AG04450 (cell line): ENCODE results near the gene AP2A2. TPM values are rescaled to one million over a fixed set of nuclear protein-coding genes. Genes with fewer than 3 reads are reported as not detected.

ENCODE experiments used
- CTCF ChIA-PET: fragments of 300-600, 350-600 bp; formaldehyde crosslinking; extraction: SDS; loops from one replicate; lab custom pipeline; 2022; ENCODE audit warnings: antibody characterized with exemption, inconsistent platforms; lab: Charles Lee
- POLR2A ChIA-PET: fragments of 350-600 bp; formaldehyde crosslinking; extraction: SDS; loops from one replicate; lab custom pipeline; 2021; ENCODE audit warnings: antibody characterized with exemption, inconsistent platforms; lab: Yijun Ruan, JAX
- DNase-seq: peaks from one replicate; pipeline ENCODE4 v3.0.0-alpha.2; 2011; ENCODE audit warnings: low read depth, low spot score
- H3K27ac ChIP-seq: one replicate; pipeline ENCODE4 v1.5.1; 2012; ENCODE audit warnings: low read depth, low read length, control low read depth
- H3K27me3 ChIP-seq: one replicate; pipeline ENCODE4 v1.6.0; 2012; ENCODE audit warnings: low read length; ENCODE audit not compliant: control insufficient read depth, insufficient read depth
- H3K4me3 ChIP-seq: 2 replicates; pipeline ENCODE4 v1.5.1; 2011; ENCODE audit warnings: mild to moderate bottlenecking, low read depth, low read length, control low read depth
- H3K9me3 ChIP-seq: 2 replicates; pipeline ENCODE4 v1.5.1; 2012; ENCODE audit warnings: low read length; ENCODE audit not compliant: control insufficient read depth, insufficient read depth
- polyA plus RNA-seq: library from polyadenylated mRNA; depleted of rRNA; stranded (reverse); fragments of >200 nt; gene quantifications from 2 replicates; pipeline ENCODE4 v1.2.3, GENCODE V29; 2011
- TF ChIP-seq, protein P1 (sequence below): IDR thresholded peaks from 2 replicates; pipeline ENCODE4 v1.5.1; 2011; ENCODE audit warnings: low read depth, low read length, control low read depth, inconsistent platforms

Gene AP2A2
- polyA plus RNA-seq, 1 experiment = 54.2 TPM

DNA sequence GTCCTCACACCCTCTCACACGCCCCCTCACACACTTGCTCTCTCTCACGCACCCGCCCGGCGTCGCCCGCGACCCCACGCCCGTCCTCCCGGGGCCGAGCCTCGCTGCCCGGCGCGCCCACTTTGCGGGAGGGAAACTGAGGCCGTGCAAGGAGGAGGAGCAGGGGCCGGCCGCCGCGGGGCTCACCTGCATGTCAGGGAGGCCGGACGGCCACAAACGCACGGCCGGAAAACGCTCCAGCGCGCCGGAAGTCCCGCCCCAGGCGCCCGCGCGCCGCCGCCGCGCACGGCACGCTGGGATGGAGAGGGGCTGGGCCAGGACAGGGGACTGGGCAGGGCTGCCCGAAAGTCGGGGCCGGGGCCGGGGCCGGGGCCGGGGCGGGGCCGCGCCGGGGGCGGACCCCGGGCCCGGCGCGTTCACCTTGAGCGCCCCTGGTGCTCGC is 15.1 kb upstream of the AP2A2 start, which contains the start of gene CHID1:
TSS of gene CHID1 (minus strand) at position 222 of the 442 bp plus-strand sequence. CDS start 5,994 bp downstream, outside the sequence.
- Histone ChIP-seq H3K27ac (peak within 1 kb of the TSS; percentile 73), H3K27me3 (no peaks in the 10 kb centered on the region), H3K9me3 (no peaks in the 10 kb centered on the region; the same call in 1 of the 2 replicates), H3K4me3 (peak within 1 kb of the TSS; percentile 87)
- ChIA-PET POLR2A (interaction anchor here (0.7 kb wide), 1 partner anchor 67 kb away, joined by 3 read pairs; no protein-coding TSS in a partner anchor), CTCF (no interaction called here)
- no peak for DNase-seq
- TF ChIP-seq, protein P1, sequence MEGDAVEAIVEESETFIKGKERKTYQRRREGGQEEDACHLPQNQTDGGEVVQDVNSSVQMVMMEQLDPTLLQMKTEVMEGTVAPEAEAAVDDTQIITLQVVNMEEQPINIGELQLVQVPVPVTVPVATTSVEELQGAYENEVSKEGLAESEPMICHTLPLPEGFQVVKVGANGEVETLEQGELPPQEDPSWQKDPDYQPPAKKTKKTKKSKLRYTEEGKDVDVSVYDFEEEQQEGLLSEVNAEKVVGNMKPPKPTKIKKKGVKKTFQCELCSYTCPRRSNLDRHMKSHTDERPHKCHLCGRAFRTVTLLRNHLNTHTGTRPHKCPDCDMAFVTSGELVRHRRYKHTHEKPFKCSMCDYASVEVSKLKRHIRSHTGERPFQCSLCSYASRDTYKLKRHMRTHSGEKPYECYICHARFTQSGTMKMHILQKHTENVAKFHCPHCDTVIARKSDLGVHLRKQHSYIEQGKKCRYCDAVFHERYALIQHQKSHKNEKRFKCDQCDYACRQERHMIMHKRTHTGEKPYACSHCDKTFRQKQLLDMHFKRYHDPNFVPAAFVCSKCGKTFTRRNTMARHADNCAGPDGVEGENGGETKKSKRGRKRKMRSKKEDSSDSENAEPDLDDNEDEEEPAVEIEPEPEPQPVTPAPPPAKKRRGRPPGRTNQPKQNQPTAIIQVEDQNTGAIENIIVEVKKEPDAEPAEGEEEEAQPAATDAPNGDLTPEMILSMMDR = no peak

DNA sequence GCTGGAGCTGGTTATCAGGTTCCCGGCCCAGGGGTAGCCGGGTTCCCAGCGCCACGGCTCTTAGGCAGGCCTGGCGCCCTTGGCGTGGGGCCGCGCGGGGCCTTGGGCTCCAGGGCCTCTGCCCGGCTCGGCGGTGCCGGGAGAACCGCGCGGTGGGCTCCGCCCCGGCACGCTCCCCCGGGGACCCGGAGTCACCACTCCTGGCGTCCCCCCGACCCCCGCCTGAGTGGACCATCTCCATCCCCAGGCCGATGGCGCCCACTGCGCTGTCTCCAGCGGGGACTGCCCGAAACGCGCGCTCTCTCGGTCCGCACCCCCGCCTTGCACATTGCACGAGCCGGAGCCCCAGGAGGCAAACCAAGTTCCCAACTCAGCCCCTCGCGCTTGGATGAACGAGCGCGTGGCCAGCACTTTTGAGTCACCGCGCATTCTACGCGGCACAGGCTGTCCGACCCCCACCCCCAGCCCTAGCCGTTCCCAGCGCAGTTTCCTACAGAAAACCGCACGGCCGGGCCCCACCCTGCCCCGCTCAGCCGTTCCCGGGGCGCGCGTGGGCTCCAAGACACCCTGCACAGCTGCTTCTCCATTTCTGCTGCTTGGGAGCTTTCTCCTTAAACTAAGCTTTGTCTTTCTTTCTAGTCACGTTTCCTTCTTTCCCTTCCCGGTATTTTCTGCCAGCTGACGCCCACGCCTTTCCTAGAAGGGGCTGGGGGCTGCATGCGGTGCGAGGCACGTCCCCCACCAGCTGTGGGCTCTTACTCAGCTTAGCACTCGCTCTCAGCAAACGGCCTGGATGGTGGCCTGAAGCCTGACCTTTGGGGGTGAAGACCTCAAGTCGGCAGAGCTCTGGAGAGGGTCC is 14.4 kb upstream of the AP2A2 start:
- Histone ChIP-seq H3K27me3 (no peaks in the 10 kb centered on the region), H3K27ac (peak overlapping the region; percentile 73), H3K9me3 (no peaks in the 10 kb centered on the region; the same call in 1 of the 2 replicates), H3K4me3 (peak overlapping the region; percentile 87)
- ChIA-PET POLR2A (interaction anchor here (0.7 kb wide), 1 partner anchor 21 kb away, joined by 3 read pairs; no protein-coding TSS in a partner anchor), CTCF (interaction anchor here (0.8 kb wide), 1 partner anchor 17 kb away, joined by 6 read pairs; no protein-coding TSS in a partner anchor)
- no peak for DNase-seq
- TF ChIP-seq, protein P1 = no peak

DNA sequence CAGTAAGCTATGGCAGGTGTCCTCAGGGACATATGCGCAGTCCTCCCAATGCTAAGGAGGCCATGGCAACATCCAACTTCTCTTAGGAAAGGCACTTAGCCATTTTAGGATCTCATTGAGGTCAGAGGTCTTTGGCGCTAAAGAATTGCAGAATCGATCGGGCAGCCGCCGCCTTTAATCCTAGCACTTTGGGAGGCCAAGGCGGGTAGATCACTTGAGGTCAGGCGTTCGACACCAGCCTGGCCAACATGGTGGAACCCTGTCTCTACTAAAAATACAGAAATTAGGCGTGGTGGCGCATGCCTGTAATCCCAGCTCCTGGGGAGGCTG is 13.8 kb upstream of the AP2A2 start:
- ChIA-PET CTCF (interaction anchor here (0.8 kb wide), 1 partner anchor 18 kb away, joined by 6 read pairs; no protein-coding TSS in a partner anchor), POLR2A (interaction anchor here (0.7 kb wide), 1 partner anchor 20 kb away, joined by 3 read pairs; no protein-coding TSS in a partner anchor)
- no peak overlapping the region for H3K4me3 ChIP-seq

DNA sequence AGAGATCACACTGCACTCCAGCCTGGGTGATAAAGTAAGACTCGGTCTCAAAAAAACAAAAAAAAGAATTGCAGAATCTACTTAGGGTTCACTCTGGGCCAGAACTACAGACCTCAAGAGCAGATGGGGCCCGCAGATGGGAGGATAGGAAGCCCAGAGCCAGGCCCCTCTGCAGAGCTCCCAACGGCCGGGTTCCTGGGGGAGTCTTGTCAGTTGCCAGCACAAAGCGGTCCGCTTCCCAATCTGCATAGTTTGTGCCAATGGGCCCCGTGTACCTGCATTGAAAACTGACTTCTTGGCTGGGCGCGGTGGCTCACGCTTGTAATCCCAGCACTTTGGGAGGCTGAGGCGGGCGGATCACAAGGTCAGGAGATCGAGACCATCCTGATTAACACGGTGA is 13.4 kb upstream of the AP2A2 start:
- Histone ChIP-seq H3K4me3 (no peak overlapping the region), H3K27me3 (no peaks in the 10 kb centered on the region), H3K27ac (no peak overlapping the region), H3K9me3 (no peaks in the 10 kb centered on the region; the same call in 1 of the 2 replicates)
- TF ChIP-seq, protein P1 = no peak
- ChIA-PET CTCF (no interaction called here), POLR2A (no interaction called here)
- no peak for DNase-seq

More for the DNA sequence above, 13.8 kb upstream of the AP2A2 start:
- no peak overlapping the region for H3K27ac ChIP-seq
- TF ChIP-seq, protein P1 = no peak
- no peaks in the 10 kb centered on the region; the same call in 1 of the 2 replicates for H3K9me3 ChIP-seq
- H3K27me3 ChIP-seq = no peaks in the 10 kb centered on the region
- DNase-seq = no peak

DNA sequence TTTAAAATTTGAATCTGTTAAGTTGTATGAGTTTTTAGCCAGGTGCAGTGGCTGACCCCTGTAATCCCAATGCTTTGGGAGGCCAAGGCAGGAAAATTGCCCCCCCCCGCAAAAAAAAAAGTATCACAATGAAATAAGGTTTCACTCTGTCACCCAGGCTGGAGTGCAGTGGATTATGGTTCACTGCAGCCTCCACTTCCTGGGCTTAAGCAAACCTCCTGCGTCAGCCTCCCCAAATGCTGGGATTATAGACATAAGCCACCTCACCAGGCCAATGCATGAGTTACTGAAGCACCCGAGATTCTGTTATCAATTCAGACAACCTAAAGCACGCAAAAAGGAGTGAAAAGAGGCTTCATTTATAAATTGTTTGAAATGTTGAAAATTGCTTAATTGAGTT is 12.6 kb upstream of the AP2A2 start:
- CTCF ChIA-PET = no interaction called here
- TF ChIP-seq, protein P1 = no peak
- H3K27ac ChIP-seq = no peak overlapping the region
- H3K27me3 ChIP-seq = no peaks in the 10 kb centered on the region
- no peak overlapping the region for H3K4me3 ChIP-seq
- no peaks in the 10 kb centered on the region; the same call in 1 of the 2 replicates for H3K9me3 ChIP-seq
- POLR2A ChIA-PET = no interaction called here
- no peak for DNase-seq
